Measurements from ENCODE around the gene NCAM1. TPM values are rescaled to one million over a fixed set of nuclear protein-coding genes. Genes with fewer than 3 reads are reported as not detected.

The NCAM1 gene
- total RNA-seq, 1 donor from 2014 or later = 1.2 TPM

GRCh38 chr11:113249491-113249763 lies 288.2 kb downstream of the NCAM1 start:
- DNase-seq (ENCODE audit: low read depth in 2 of 2) = no peak

GRCh38 chr11:113249786-113250185 lies 288.6 kb downstream of the NCAM1 start:
- DNase-seq (ENCODE audit: low read depth in 2 of 2) = no peak

- no peak for DNase-seq (ENCODE audit: low read depth in 2 of 2)
Observed at GRCh38 chr11:113251281-113251680, 290.1 kb downstream of the NCAM1 start.

- no peak for DNase-seq (ENCODE audit: low read depth in 2 of 2)
Observed at GRCh38 chr11:113253406-113253805, 292.2 kb downstream of the NCAM1 start.

- no peak for DNase-seq (ENCODE audit: low read depth in 2 of 2)
Observed at GRCh38 chr11:113255096-113255495, 293.9 kb downstream of the NCAM1 start.

- DNase-seq (ENCODE audit: low read depth in 2 of 2) = no peak
Observed at GRCh38 chr11:113255741-113256140, 294.5 kb downstream of the NCAM1 start.

GRCh38 chr11:113256431-113257202 lies 295.4 kb downstream of the NCAM1 start:
- DNase-seq (ENCODE audit: low read depth in 2 of 2) = no peak

GRCh38 chr11:113260096-113260425 lies 298.8 kb downstream of the NCAM1 start:
- DNase-seq (ENCODE audit: low read depth in 2 of 2) = no peak

- no peak for DNase-seq (ENCODE audit: low read depth in 2 of 2)
Observed at GRCh38 chr11:113260541-113260940, 299.3 kb downstream of the NCAM1 start.

GRCh38 chr11:113261709-113262475 lies 300.7 kb downstream of the NCAM1 start:
- no peak for DNase-seq (ENCODE audit: low read depth in 2 of 2)

GRCh38 chr11:113262594-113262993 lies 301.4 kb downstream of the NCAM1 start:
- no peak for DNase-seq (ENCODE audit: low read depth in 2 of 2)

GRCh38 chr11:113263458-113264259 lies 302.4 kb downstream of the NCAM1 start:
- DNase-seq (ENCODE audit: low read depth in 2 of 2) = no peak

GRCh38 chr11:113265362-113265761 lies 304.1 kb downstream of the NCAM1 start:
- no peak for DNase-seq (ENCODE audit: low read depth in 2 of 2)

GRCh38 chr11:113267493-113267892 lies 306.3 kb downstream of the NCAM1 start:
- DNase-seq (ENCODE audit: low read depth in 2 of 2) = no peak

- no peak for DNase-seq (ENCODE audit: low read depth in 2 of 2)
Observed at GRCh38 chr11:113269096-113269495, 307.9 kb downstream of the NCAM1 start.

- DNase-seq (ENCODE audit: low read depth in 2 of 2) = no peak
Observed at GRCh38 chr11:113269636-113270035, 308.4 kb downstream of the NCAM1 start.

- DNase-seq (ENCODE audit: low read depth in 2 of 2) = no peak
Observed at GRCh38 chr11:113270080-113270479, 308.9 kb downstream of the NCAM1 start.

GRCh38 chr11:113271551-113272245 lies 310.5 kb downstream of the NCAM1 start:
- no peak for DNase-seq (ENCODE audit: low read depth in 2 of 2)

GRCh38 chr11:113272281-113272680 lies 311.1 kb downstream of the NCAM1 start:
- DNase-seq (ENCODE audit: low read depth in 2 of 2) = no peak

GRCh38 chr11:113272927-113273615 lies 311.9 kb downstream of the NCAM1 start:
- no peak for DNase-seq (ENCODE audit: low read depth in 2 of 2)

- DNase-seq (ENCODE audit: low read depth in 2 of 2) = no peak
Observed at GRCh38 chr11:113273720-113274119, 312.5 kb downstream of the NCAM1 start.

Data from lung microvascular endothelial cell (primary cell).